Measurements from ENCODE around the gene PDGFRB.

Gene PDGFRB

GRCh38 chr5:150122536-150123481 is 32.8 kb downstream of the PDGFRB start:
- H3K9me3 ChIP-seq (ENCODE audit: control insufficient read depth, insufficient read depth, low read length) = no peaks in the 10 kb centered on the region
- no peak overlapping the region for H3K9ac ChIP-seq (ENCODE audit: low read depth, low read length)
- H3K27me3 ChIP-seq (ENCODE audit: control insufficient read depth, insufficient read depth, low read length) = peaks cover 6% of the 10 kb centered on the region
- H3K4me1 ChIP-seq (ENCODE audit: control insufficient read depth, insufficient read depth, low read length) = no peaks in the 10 kb centered on the region
- H3K4me3 ChIP-seq (ENCODE audit: low read depth, low read length) = no peak overlapping the region
- H3K36me3 ChIP-seq (ENCODE audit: control insufficient read depth, insufficient read depth, low read length) = no peaks in the 10 kb centered on the region

GRCh38 chr5:150122158-150122510 is 33.5 kb downstream of the PDGFRB start:
- no peak overlapping the region for H3K9ac ChIP-seq (ENCODE audit: low read depth, low read length)
- H3K9me3 ChIP-seq (ENCODE audit: control insufficient read depth, insufficient read depth, low read length) = no peaks in the 10 kb centered on the region
- no peaks in the 10 kb centered on the region for H3K36me3 ChIP-seq (ENCODE audit: control insufficient read depth, insufficient read depth, low read length)
- H3K27me3 ChIP-seq (ENCODE audit: control insufficient read depth, insufficient read depth, low read length) = peaks cover 6% of the 10 kb centered on the region
- H3K4me1 ChIP-seq (ENCODE audit: control insufficient read depth, insufficient read depth, low read length) = no peaks in the 10 kb centered on the region
- H3K4me3 ChIP-seq (ENCODE audit: low read depth, low read length) = no peak overlapping the region

GRCh38 chr5:150121448-150122157 is 34.0 kb downstream of the PDGFRB start:
- H3K9ac ChIP-seq (ENCODE audit: low read depth, low read length) = no peak overlapping the region
- H3K36me3 ChIP-seq (ENCODE audit: control insufficient read depth, insufficient read depth, low read length) = no peaks in the 10 kb centered on the region
- no peaks in the 10 kb centered on the region for H3K9me3 ChIP-seq (ENCODE audit: control insufficient read depth, insufficient read depth, low read length)
- H3K4me1 ChIP-seq (ENCODE audit: control insufficient read depth, insufficient read depth, low read length) = no peaks in the 10 kb centered on the region
- no peak overlapping the region for H3K4me3 ChIP-seq (ENCODE audit: low read depth, low read length)
- H3K27me3 ChIP-seq (ENCODE audit: control insufficient read depth, insufficient read depth, low read length) = peaks cover 6% of the 10 kb centered on the region

GRCh38 chr5:150120617-150121447 is 34.8 kb downstream of the PDGFRB start:
- Histone ChIP-seq H3K9ac (ENCODE audit: low read depth, low read length) (no peak overlapping the region), H3K36me3 (ENCODE audit: control insufficient read depth, insufficient read depth, low read length) (no peaks in the 10 kb centered on the region), H3K9me3 (ENCODE audit: control insufficient read depth, insufficient read depth, low read length) (no peaks in the 10 kb centered on the region), H3K4me3 (ENCODE audit: low read depth, low read length) (no peak overlapping the region), H3K4me1 (ENCODE audit: control insufficient read depth, insufficient read depth, low read length) (no peaks in the 10 kb centered on the region), H3K27me3 (ENCODE audit: control insufficient read depth, insufficient read depth, low read length) (peaks cover 6% of the 10 kb centered on the region)

- no peak overlapping the region for H3K9ac ChIP-seq (ENCODE audit: low read depth, low read length)
- H3K9me3 ChIP-seq (ENCODE audit: control insufficient read depth, insufficient read depth, low read length) = no peaks in the 10 kb centered on the region
- no peaks in the 10 kb centered on the region for H3K36me3 ChIP-seq (ENCODE audit: control insufficient read depth, insufficient read depth, low read length)
- no peaks in the 10 kb centered on the region for H3K4me1 ChIP-seq (ENCODE audit: control insufficient read depth, insufficient read depth, low read length)
- peaks cover 6% of the 10 kb centered on the region for H3K27me3 ChIP-seq (ENCODE audit: control insufficient read depth, insufficient read depth, low read length)
- no peak overlapping the region for H3K4me3 ChIP-seq (ENCODE audit: low read depth, low read length)
Measured at GRCh38 chr5:150120062-150120441, 35.6 kb downstream of the PDGFRB start.

- Histone ChIP-seq H3K9me3 (ENCODE audit: control insufficient read depth, insufficient read depth, low read length) (no peaks in the 10 kb centered on the region), H3K36me3 (ENCODE audit: control insufficient read depth, insufficient read depth, low read length) (no peaks in the 10 kb centered on the region), H3K27me3 (ENCODE audit: control insufficient read depth, insufficient read depth, low read length) (peaks cover 6% of the 10 kb centered on the region), H3K4me3 (ENCODE audit: low read depth, low read length) (no peak overlapping the region), H3K9ac (ENCODE audit: low read depth, low read length) (no peak overlapping the region), H3K4me1 (ENCODE audit: control insufficient read depth, insufficient read depth, low read length) (no peaks in the 10 kb centered on the region)
Measured at GRCh38 chr5:150119421-150120061, 36.1 kb downstream of the PDGFRB start.

- Histone ChIP-seq H3K4me3 (ENCODE audit: low read depth, low read length) (no peak overlapping the region), H3K36me3 (ENCODE audit: control insufficient read depth, insufficient read depth, low read length) (no peaks in the 10 kb centered on the region), H3K9me3 (ENCODE audit: control insufficient read depth, insufficient read depth, low read length) (no peaks in the 10 kb centered on the region), H3K4me1 (ENCODE audit: control insufficient read depth, insufficient read depth, low read length) (no peaks in the 10 kb centered on the region), H3K27me3 (ENCODE audit: control insufficient read depth, insufficient read depth, low read length) (peaks cover 6% of the 10 kb centered on the region), H3K9ac (ENCODE audit: low read depth, low read length) (no peak overlapping the region)
Measured at GRCh38 chr5:150118561-150119229, 37.0 kb downstream of the PDGFRB start.

GRCh38 chr5:150117945-150118560 is 37.6 kb downstream of the PDGFRB start:
- no peaks in the 10 kb centered on the region for H3K9me3 ChIP-seq (ENCODE audit: control insufficient read depth, insufficient read depth, low read length)
- peaks cover 6% of the 10 kb centered on the region for H3K27me3 ChIP-seq (ENCODE audit: control insufficient read depth, insufficient read depth, low read length)
- no peaks in the 10 kb centered on the region for H3K4me1 ChIP-seq (ENCODE audit: control insufficient read depth, insufficient read depth, low read length)
- no peak overlapping the region for H3K9ac ChIP-seq (ENCODE audit: low read depth, low read length)
- H3K4me3 ChIP-seq (ENCODE audit: low read depth, low read length) = no peak overlapping the region
- H3K36me3 ChIP-seq (ENCODE audit: control insufficient read depth, insufficient read depth, low read length) = no peaks in the 10 kb centered on the region

- H3K9me3 ChIP-seq (ENCODE audit: control insufficient read depth, insufficient read depth, low read length) = no peaks in the 10 kb centered on the region
- no peaks in the 10 kb centered on the region for H3K4me1 ChIP-seq (ENCODE audit: control insufficient read depth, insufficient read depth, low read length)
- H3K36me3 ChIP-seq (ENCODE audit: control insufficient read depth, insufficient read depth, low read length) = no peaks in the 10 kb centered on the region
- H3K4me3 ChIP-seq (ENCODE audit: low read depth, low read length) = no peak overlapping the region
- H3K9ac ChIP-seq (ENCODE audit: low read depth, low read length) = no peak overlapping the region
- H3K27me3 ChIP-seq (ENCODE audit: control insufficient read depth, insufficient read depth, low read length) = peaks cover 6% of the 10 kb centered on the region
Measured at GRCh38 chr5:150116667-150117400, 38.8 kb downstream of the PDGFRB start.

GRCh38 chr5:150114773-150115408 is 40.8 kb downstream of the PDGFRB start:
- Histone ChIP-seq H3K9ac (ENCODE audit: low read depth, low read length) (no peak overlapping the region), H3K36me3 (ENCODE audit: control insufficient read depth, insufficient read depth, low read length) (no peaks in the 10 kb centered on the region), H3K27me3 (ENCODE audit: control insufficient read depth, insufficient read depth, low read length) (peaks cover 6% of the 10 kb centered on the region), H3K9me3 (ENCODE audit: control insufficient read depth, insufficient read depth, low read length) (no peaks in the 10 kb centered on the region), H3K4me3 (ENCODE audit: low read depth, low read length) (no peak overlapping the region), H3K4me1 (ENCODE audit: control insufficient read depth, insufficient read depth, low read length) (no peaks in the 10 kb centered on the region)

Measured in iPS-15b (cell line).